H9 (cell line): ENCODE data around the gene ETFB. TPM values are rescaled to one million over a fixed set of nuclear protein-coding genes. Genes with fewer than 3 reads are reported as not detected.
A peak's percentile ranks its signal among the peaks of the same experiment; 100 is the strongest.

Source experiments
- DNase-seq: peaks from one replicate; pipeline ENCODE4 v3.0.0-alpha.2; 2017
- H2AFZ ChIP-seq: one replicate; pipeline ENCODE4 v1.6.1; 2013; ENCODE audit warnings: mild to moderate bottlenecking, low read length, control low read depth, moderate library complexity
- H2AK5ac ChIP-seq: 2 replicates; pipeline ENCODE4 v1.6.1; 2013; ENCODE audit warnings: low read length, control low read depth, mixed read lengths; ENCODE audit not compliant: insufficient read length
- H2BK120ac ChIP-seq: one replicate; pipeline ENCODE4 v1.6.1; 2013; ENCODE audit warnings: low read depth, mild to moderate bottlenecking, low read length, control low read depth, inconsistent platforms; ENCODE audit not compliant: poor library complexity, severe bottlenecking
- H2BK12ac ChIP-seq: 2 replicates; pipeline ENCODE4 v1.6.1; 2013; ENCODE audit warnings: low read length, control low read depth, mixed read lengths, low read depth; ENCODE audit not compliant: insufficient read length
- H2BK15ac ChIP-seq: 2 replicates; pipeline ENCODE4 v1.6.1; 2013; ENCODE audit warnings: low read depth, low read length, control low read depth
- H2BK20ac ChIP-seq: one replicate; pipeline ENCODE4 v1.6.1; 2013; ENCODE audit warnings: low read depth, mild to moderate bottlenecking, low read length, control low read depth, inconsistent platforms; ENCODE audit not compliant: poor library complexity, severe bottlenecking
- H2BK5ac ChIP-seq: 2 replicates; pipeline ENCODE4 v1.6.1; 2013; ENCODE audit warnings: low read length, control low read depth, mixed read lengths; ENCODE audit not compliant: insufficient read length
- H3K14ac ChIP-seq: 2 replicates; pipeline ENCODE4 v1.6.1; 2013; ENCODE audit warnings: low read length, control low read depth; ENCODE audit not compliant: insufficient read depth
- H3K18ac ChIP-seq: 2 replicates; pipeline ENCODE4 v1.6.1; 2013; ENCODE audit warnings: low read depth, mild to moderate bottlenecking, mixed read lengths, low read length, control low read depth; ENCODE audit not compliant: insufficient read length
- H3K23ac ChIP-seq: 2 replicates; pipeline ENCODE4 v1.6.1; 2013; ENCODE audit warnings: low read length, control low read depth, mixed read lengths, low read depth; ENCODE audit not compliant: insufficient read length
- H3K23me2 ChIP-seq: 2 replicates; pipeline ENCODE4 v1.6.1; 2013; ENCODE audit warnings: low read depth, mild to moderate bottlenecking, mixed read lengths, low read length, control low read depth; ENCODE audit not compliant: insufficient read length, poor library complexity, severe bottlenecking
- H3K27ac ChIP-seq: 2 replicates; pipeline ENCODE4 v1.5.1; 2013; ENCODE audit warnings: low read length, control low read depth, mixed read lengths, low read depth; ENCODE audit not compliant: insufficient read length
- H3K27me3 ChIP-seq: 2 replicates; pipeline ENCODE4 v1.6.1; 2013; ENCODE audit warnings: low read length, control low read depth, inconsistent platforms; ENCODE audit not compliant: insufficient read depth
- H3K4ac ChIP-seq: 2 replicates; pipeline ENCODE4 v1.6.1; 2013; ENCODE audit warnings: low read depth, mild to moderate bottlenecking, control low read depth, inconsistent platforms, low read length, moderate library complexity
- H3K4me1 ChIP-seq: 2 replicates; pipeline ENCODE4 v1.6.1; 2013; ENCODE audit warnings: low read length, control low read depth, inconsistent platforms; ENCODE audit not compliant: insufficient read depth
- H3K4me2 ChIP-seq: 2 replicates; pipeline ENCODE4 v1.6.1; 2013; ENCODE audit warnings: low read length, control low read depth, mixed read lengths; ENCODE audit not compliant: insufficient read length, insufficient read depth
- H3K56ac ChIP-seq: 2 replicates; pipeline ENCODE4 v1.6.1; 2013; ENCODE audit warnings: low read depth, mild to moderate bottlenecking, mixed read lengths, low read length, control low read depth; ENCODE audit not compliant: insufficient read length
- H3K79me1 ChIP-seq: 2 replicates; pipeline ENCODE4 v1.6.1; 2013; ENCODE audit warnings: low read depth, mild to moderate bottlenecking, moderate library complexity, low read length, control low read depth, inconsistent platforms; ENCODE audit not compliant: insufficient read depth, poor library complexity, severe bottlenecking
- H3K79me2 ChIP-seq: 2 replicates; pipeline ENCODE4 v1.6.1; 2013; ENCODE audit warnings: low read length, control low read depth, inconsistent platforms; ENCODE audit not compliant: insufficient read depth
- H3K9ac ChIP-seq: 2 replicates; pipeline ENCODE4 v1.6.1; 2013; ENCODE audit warnings: low read length, control low read depth, mixed read lengths; ENCODE audit not compliant: insufficient read length; ENCODE audit errors: extremely low read depth
- H3K9me3 ChIP-seq: one replicate; pipeline ENCODE4 v1.6.1; 2013; ENCODE audit warnings: low read depth, low read length, inconsistent platforms; ENCODE audit not compliant: control insufficient read depth
- H3T11ph ChIP-seq: one replicate; pipeline ENCODE4 v1.6.1; 2013; ENCODE audit warnings: mild to moderate bottlenecking, low read length, control low read depth, inconsistent platforms
- H4K20me1 ChIP-seq: one replicate; pipeline ENCODE4 v1.6.1; 2013; ENCODE audit not compliant: control insufficient read depth, insufficient read length, insufficient read depth
- H4K5ac ChIP-seq: 2 replicates; pipeline ENCODE4 v1.6.1; 2013; ENCODE audit warnings: low read depth, mild to moderate bottlenecking, mixed read lengths, low read length, control low read depth; ENCODE audit not compliant: insufficient read length
- H4K8ac ChIP-seq: replicated peaks from 2 replicates; pipeline ENCODE4 v1.6.1; 2013; ENCODE audit warnings: low read length, control low read depth, mixed read lengths, low read depth; ENCODE audit not compliant: insufficient read length
- H4K91ac ChIP-seq: 2 replicates; pipeline ENCODE4 v1.6.1; 2013; ENCODE audit warnings: low read depth, mild to moderate bottlenecking, moderate library complexity, mixed read lengths, low read length, control low read depth; ENCODE audit not compliant: insufficient read length
- H3K27ac Mint-ChIP-seq, 3 experiments: 2 replicates in 2 of 3; 3 replicates in 1 of 3; pipeline ENCODE4 v1.8.0; 2020 to 2021; ENCODE audit warnings: mixed read lengths in 3 of 3, mild to moderate bottlenecking in 1 of 3, moderate library complexity in 1 of 3
- H3K27me3 Mint-ChIP-seq: 2 replicates; pipeline ENCODE4 v1.8.0; 2021; ENCODE audit warnings: low read depth, mild to moderate bottlenecking, moderate library complexity, mixed read lengths
- H3K36me3 Mint-ChIP-seq, 3 experiments: 2 replicates in 2 of 3; 3 replicates in 1 of 3; pipeline ENCODE4 v1.8.0; 2020 to 2021; ENCODE audit warnings: low read depth in 3 of 3, mixed read lengths in 3 of 3; ENCODE audit not compliant: insufficient read depth in 1 of 3
- H3K4me1 Mint-ChIP-seq, 2 experiments: 2 replicates each; pipeline ENCODE4 v1.8.0; 2020; ENCODE audit warnings: mixed read lengths in 2 of 2
- H3K4me3 Mint-ChIP-seq, 2 experiments: 2 replicates in 1 of 2; 3 replicates in 1 of 2; pipeline ENCODE4 v1.8.0; 2020 to 2021; ENCODE audit warnings: mild to moderate bottlenecking in 2 of 2, mixed read lengths in 2 of 2, moderate library complexity in 1 of 2
- H3K9me3 Mint-ChIP-seq, 2 experiments: 2 replicates in 1 of 2; 3 replicates in 1 of 2; pipeline ENCODE4 v1.8.0; 2020; ENCODE audit warnings: mild to moderate bottlenecking in 2 of 2, mixed read lengths in 2 of 2, moderate library complexity in 1 of 2
- CTCF ChIP-seq: fragments of 200-600 bp; sonication (generic); conservative IDR thresholded peaks from 3 replicates; pipeline ENCODE4 v1.8.0; 2021; ENCODE audit warnings: antibody characterized with exemption, mild to moderate bottlenecking
- WGBS: extraction: QIAGEN DNeasy Blood & Tissue Kit; methylation state at CpG from one replicate; pipeline ENCODE4 v1.1.7; 2013; ENCODE audit warnings: missing lambda C conversion rate, low lambda C conversion rate, mixed read lengths; ENCODE audit not compliant: insufficient read length; ENCODE audit errors: extremely low coverage; 5-methylcytosine and 5-hydroxymethylcytosine counted together
- total RNA-seq: library from RNA; stranded (reverse); gene quantifications from 2 replicates; pipeline ENCODE4 v1.2.1, GENCODE V29; 2021

ETFB gene
- total RNA-seq, 1 experiment from 2014 or later, result 49.4 TPM

- no peak overlapping the region for H3T11ph ChIP-seq
- no peaks in the 10 kb centered on the region for H3K9me3 ChIP-seq
- Mint-ChIP-seq H3K4me3 (peak overlapping the region; percentile 61 to 82), H3K27ac (no peak overlapping the region), H3K36me3 (peaks cover 5 to 11% (median 8%) of the 10 kb centered on the region in 3 experiments; a peak in 5 of 7 replicates), H3K4me1 (peaks cover 23 to 29% of the 10 kb centered on the region in 2 experiments), H3K9me3 (no peaks in the 10 kb centered on the region; a peak in 1 of 5 replicates), H3K27me3 (peaks cover 19% of the 10 kb centered on the region)
- DNase-seq, result no peak
- peaks cover 6% of the 10 kb centered on the region for H3K23me2 ChIP-seq
- H4K20me1 ChIP-seq, result no peaks in the 10 kb centered on the region
- H2BK120ac ChIP-seq, result no peak overlapping the region
- H3K4me2 ChIP-seq, result peak overlapping the region; percentile 55
- H2BK15ac ChIP-seq, result no peak overlapping the region
- no peak overlapping the region for H2BK5ac ChIP-seq
- H3K4ac ChIP-seq, result no peak overlapping the region
- no peak overlapping the region for H4K91ac ChIP-seq
- no peak overlapping the region for H3K14ac ChIP-seq
- H4K8ac ChIP-seq, result no peak overlapping the region
- WGBS, result no CpG with 5 or more reads among the region's 18 CpGs
- no peak overlapping the region for H3K23ac ChIP-seq
- H3K27ac ChIP-seq, result no peak overlapping the region
- H4K5ac ChIP-seq, result no peak overlapping the region
- H3K4me1 ChIP-seq, result peaks cover 14% of the 10 kb centered on the region
- no peak overlapping the region for H3K18ac ChIP-seq
- no peaks in the 10 kb centered on the region for H3K27me3 ChIP-seq
- H2AFZ ChIP-seq, result no peak overlapping the region
- H3K9ac ChIP-seq, result no peak overlapping the region
- no peaks in the 10 kb centered on the region for H3K79me2 ChIP-seq
- H2BK20ac ChIP-seq, result no peak overlapping the region
- no peak overlapping the region for H3K56ac ChIP-seq
- no peak overlapping the region for H2BK12ac ChIP-seq
- no peak for TF ChIP-seq CTCF
- H2AK5ac ChIP-seq, result no peak overlapping the region
- H3K79me1 ChIP-seq, result no peaks in the 10 kb centered on the region
These were observed 25.1 kb downstream of the ETFB start for GRCh38 chr19:51341066-51341465.
